ENCODE measurements around the gene BSN. TPM values are rescaled to one million over a fixed set of nuclear protein-coding genes. Genes with fewer than 3 reads are reported as not detected.
"Not testable (repeated sequence)": the region's sequence is repeated elsewhere in the genome, so short reads cannot be mapped to it uniquely, and the experiment has no call there.

BSN gene
- total and polyA plus RNA-seq, 2 experiments from 2014 or later = 0.50 to 5.1 TPM

DNA sequence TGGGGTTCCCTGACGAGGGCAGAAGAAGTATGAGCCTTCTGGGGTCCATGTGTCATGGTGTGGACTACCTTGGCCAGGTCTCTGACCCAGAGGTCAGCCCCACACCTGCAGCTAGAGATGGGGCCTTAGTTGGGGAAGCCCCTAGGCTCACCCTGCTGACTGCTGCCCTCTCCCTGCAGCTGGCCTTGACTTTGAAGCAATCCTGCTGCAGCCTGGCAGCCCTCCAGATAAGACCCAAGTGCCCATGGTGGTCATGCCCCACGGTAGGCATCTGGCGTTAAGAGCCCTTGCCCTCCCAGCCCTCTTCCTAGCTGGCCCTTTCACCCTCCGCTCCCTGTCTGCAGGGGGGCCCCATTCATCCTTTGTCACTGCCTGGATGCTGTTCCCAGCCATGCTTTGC lies 127.3 kb downstream of the BSN start:
- peaks cover 2% of the 10 kb centered on the region; the same call in 1 of the 2 replicates for H4K20me1 ChIP-seq (replicated peaks; ENCODE audit: insufficient read depth)
- H3K4me1 ChIP-seq (ENCODE audit: insufficient read depth) = no peaks in the 10 kb centered on the region
- no peaks in the 10 kb centered on the region for H3K79me2 ChIP-seq (replicated peaks; ENCODE audit: insufficient read depth)
- Mint-ChIP-seq H3K27ac (no peak overlapping the region), H3K4me3 (no peak overlapping the region), H3K9me3 (no peaks in the 10 kb centered on the region), H3K4me1 (peaks cover 4% of the 10 kb centered on the region), H3K36me3 (ENCODE audit: low read depth) (peaks cover 58% of the 10 kb centered on the region), H3K27me3 (ENCODE audit: insufficient read depth, low read depth, poor library complexity) (peaks cover 2% of the 10 kb centered on the region)
- H3K27me3 ChIP-seq (ENCODE audit: insufficient read depth) = no peaks in the 10 kb centered on the region
- ATAC-seq (no peak), DNase-seq (ENCODE audit: low spot score) (no peak)
- no peak overlapping the region for H3K4me3 ChIP-seq
- no peak overlapping the region for H2AFZ ChIP-seq
- TF ChIP-seq EZH2 (IDR thresholded peaks at IDR 0.05; ENCODE audit: low read depth, unreplicated experiment) (no peak), ZNF331 (CRISPR knock-in tag; IDR thresholded peaks at IDR 0.05; ENCODE audit: low read depth) (no peak), POLR2AphosphoS5 (IDR thresholded peaks at IDR 0.05; ENCODE audit: low read depth) (no peak), NANOG (IDR thresholded peaks at IDR 0.05; ENCODE audit: borderline replicate concordance) (no peak), JUNB (IDR thresholded peaks at IDR 0.05; ENCODE audit: unreplicated experiment) (no peak), ZNF114 (CRISPR knock-in tag; IDR thresholded peaks at IDR 0.05) (no peak), ETS1 (IDR thresholded peaks at IDR 0.05) (no peak)
- TF ChIP-seq, protein P1, sequence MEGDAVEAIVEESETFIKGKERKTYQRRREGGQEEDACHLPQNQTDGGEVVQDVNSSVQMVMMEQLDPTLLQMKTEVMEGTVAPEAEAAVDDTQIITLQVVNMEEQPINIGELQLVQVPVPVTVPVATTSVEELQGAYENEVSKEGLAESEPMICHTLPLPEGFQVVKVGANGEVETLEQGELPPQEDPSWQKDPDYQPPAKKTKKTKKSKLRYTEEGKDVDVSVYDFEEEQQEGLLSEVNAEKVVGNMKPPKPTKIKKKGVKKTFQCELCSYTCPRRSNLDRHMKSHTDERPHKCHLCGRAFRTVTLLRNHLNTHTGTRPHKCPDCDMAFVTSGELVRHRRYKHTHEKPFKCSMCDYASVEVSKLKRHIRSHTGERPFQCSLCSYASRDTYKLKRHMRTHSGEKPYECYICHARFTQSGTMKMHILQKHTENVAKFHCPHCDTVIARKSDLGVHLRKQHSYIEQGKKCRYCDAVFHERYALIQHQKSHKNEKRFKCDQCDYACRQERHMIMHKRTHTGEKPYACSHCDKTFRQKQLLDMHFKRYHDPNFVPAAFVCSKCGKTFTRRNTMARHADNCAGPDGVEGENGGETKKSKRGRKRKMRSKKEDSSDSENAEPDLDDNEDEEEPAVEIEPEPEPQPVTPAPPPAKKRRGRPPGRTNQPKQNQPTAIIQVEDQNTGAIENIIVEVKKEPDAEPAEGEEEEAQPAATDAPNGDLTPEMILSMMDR (conservative IDR thresholded peaks at IDR 0.05; ENCODE audit: low read depth in 2 of 2) = no peak
- no peaks in the 10 kb centered on the region for H3F3A ChIP-seq (replicated peaks; ENCODE audit: low read depth)
- peaks cover 9% of the 10 kb centered on the region; the same call in 1 of the 2 replicates for H3K36me3 ChIP-seq (ENCODE audit: insufficient read depth)
- no peak overlapping the region for H3K27ac ChIP-seq (ENCODE audit: low read depth)
- H3K9me2 ChIP-seq (ENCODE audit: insufficient read depth) = no peaks in the 10 kb centered on the region
- H3K4me2 ChIP-seq = no peak overlapping the region

GRCh38 chr3:49683162-49683561 lies 128.9 kb downstream of the BSN start:
- no peak overlapping the region for H3K4me3 Mint-ChIP-seq
- Histone ChIP-seq H3K36me3 (ENCODE audit: insufficient read depth) (peaks cover under 1% of the 10 kb centered on the region; the same call in 1 of the 2 replicates), H3F3A (replicated peaks; ENCODE audit: low read depth) (no peaks in the 10 kb centered on the region), H3K27ac (ENCODE audit: low read depth) (no peak overlapping the region), H3K27me3 (ENCODE audit: insufficient read depth) (no peaks in the 10 kb centered on the region), H3K4me2 (no peak overlapping the region), H3K4me3 (no peak overlapping the region), H2AFZ (no peak overlapping the region), H3K9me2 (ENCODE audit: insufficient read depth) (no peaks in the 10 kb centered on the region), H3K79me2 (replicated peaks; ENCODE audit: insufficient read depth) (no peaks in the 10 kb centered on the region), H3K4me1 (ENCODE audit: insufficient read depth) (no peaks in the 10 kb centered on the region), H4K20me1 (replicated peaks; ENCODE audit: insufficient read depth) (no peaks in the 10 kb centered on the region; the same call in 1 of the 2 replicates)
- H3K4me1 Mint-ChIP-seq = peaks cover 9% of the 10 kb centered on the region
- no peaks in the 10 kb centered on the region for H3K9me3 Mint-ChIP-seq
- peaks cover 45% of the 10 kb centered on the region for H3K36me3 Mint-ChIP-seq (ENCODE audit: low read depth)
- TF ChIP-seq EZH2 (IDR thresholded peaks at IDR 0.05; ENCODE audit: low read depth, unreplicated experiment) (no peak), ZNF331 (CRISPR knock-in tag; IDR thresholded peaks at IDR 0.05; ENCODE audit: low read depth) (no peak), EZH2phosphoT487 (IDR thresholded peaks at IDR 0.05; ENCODE audit: unreplicated experiment) (no peak)
- peaks cover 7% of the 10 kb centered on the region for H3K27me3 Mint-ChIP-seq (ENCODE audit: insufficient read depth, low read depth, poor library complexity)
- no peak for ATAC-seq
- H3K27ac Mint-ChIP-seq = no peak overlapping the region
- no peak for DNase-seq (ENCODE audit: low spot score)

DNA sequence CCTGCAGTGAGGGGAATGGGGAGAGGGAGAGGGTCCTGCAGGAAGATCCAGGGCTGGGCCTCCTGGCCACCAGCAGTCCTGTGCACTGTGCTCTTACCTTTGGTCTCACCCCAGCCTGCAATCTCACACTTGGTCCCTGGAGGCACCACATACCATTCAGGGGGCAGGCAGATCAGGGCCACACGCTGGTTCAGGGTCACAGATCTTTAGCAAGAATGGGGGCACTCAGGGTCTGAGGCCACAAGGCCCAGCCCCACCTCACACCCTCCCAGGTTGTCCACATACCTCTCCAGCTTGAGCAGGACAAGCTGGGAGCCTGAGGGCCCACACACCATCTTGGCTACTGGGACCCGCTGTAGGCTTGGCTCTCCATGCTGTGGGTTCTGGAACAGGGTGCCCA lies 130.2 kb downstream of the BSN start:
- H3K4me1 ChIP-seq (ENCODE audit: insufficient read depth); H3K27me3 ChIP-seq (ENCODE audit: insufficient read depth); DNase-seq (ENCODE audit: low spot score); H3K4me3 Mint-ChIP-seq; H3K27ac ChIP-seq (ENCODE audit: low read depth); H3K27ac Mint-ChIP-seq; H3F3A ChIP-seq (replicated peaks; ENCODE audit: low read depth); H3K36me3 ChIP-seq (ENCODE audit: insufficient read depth); H2AFZ ChIP-seq; H3K9me2 ChIP-seq (ENCODE audit: insufficient read depth); H3K9me3 Mint-ChIP-seq; H3K4me3 ChIP-seq; H4K20me1 ChIP-seq (replicated peaks; ENCODE audit: insufficient read depth); ATAC-seq; H3K4me2 ChIP-seq; H3K4me1 Mint-ChIP-seq; H3K79me2 ChIP-seq (replicated peaks; ENCODE audit: insufficient read depth): not testable (repeated sequence)
- H3K36me3 Mint-ChIP-seq (ENCODE audit: low read depth) = peaks cover 39% of the 10 kb centered on the region
- peaks cover 13% of the 10 kb centered on the region for H3K27me3 Mint-ChIP-seq (ENCODE audit: insufficient read depth, low read depth, poor library complexity)

- not testable (repeated sequence) for H3K36me3 ChIP-seq (ENCODE audit: insufficient read depth); H3K9me3 Mint-ChIP-seq; H4K20me1 ChIP-seq (replicated peaks; ENCODE audit: insufficient read depth); H3K9me2 ChIP-seq (ENCODE audit: insufficient read depth); ATAC-seq; DNase-seq (ENCODE audit: low spot score); H3F3A ChIP-seq (replicated peaks; ENCODE audit: low read depth); H3K79me2 ChIP-seq (replicated peaks; ENCODE audit: insufficient read depth); H2AFZ ChIP-seq; H3K27ac ChIP-seq (ENCODE audit: low read depth); H3K4me1 ChIP-seq (ENCODE audit: insufficient read depth); H3K27me3 ChIP-seq (ENCODE audit: insufficient read depth); H3K27ac Mint-ChIP-seq
- Histone ChIP-seq H3K4me3 (peak overlapping the region; percentile 77; the same call in 1 of the 2 replicates), H3K4me2 (peak overlapping the region; percentile 95; the same call in 1 of the 2 replicates)
- peaks cover 32% of the 10 kb centered on the region for H3K36me3 Mint-ChIP-seq (ENCODE audit: low read depth)
- H3K4me3 Mint-ChIP-seq = peak overlapping the region; percentile 83
- peaks cover 16% of the 10 kb centered on the region for H3K27me3 Mint-ChIP-seq (ENCODE audit: insufficient read depth, low read depth, poor library complexity)
- peaks cover 13% of the 10 kb centered on the region for H3K4me1 Mint-ChIP-seq
These were observed 130.8 kb downstream of the BSN start for GRCh38 chr3:49685103-49685502.
